GM18870 (cell line): ENCODE results near the gene KMT2C.

ENCODE experiments used
- ATAC-seq: cut with Tn5 transposase; IDR thresholded peaks from one replicate; pipeline ENCODE4 v1.9.1; 2021; ENCODE audit warnings: moderate library complexity; ENCODE audit not compliant: unreplicated experiment

Gene KMT2C

DNA sequence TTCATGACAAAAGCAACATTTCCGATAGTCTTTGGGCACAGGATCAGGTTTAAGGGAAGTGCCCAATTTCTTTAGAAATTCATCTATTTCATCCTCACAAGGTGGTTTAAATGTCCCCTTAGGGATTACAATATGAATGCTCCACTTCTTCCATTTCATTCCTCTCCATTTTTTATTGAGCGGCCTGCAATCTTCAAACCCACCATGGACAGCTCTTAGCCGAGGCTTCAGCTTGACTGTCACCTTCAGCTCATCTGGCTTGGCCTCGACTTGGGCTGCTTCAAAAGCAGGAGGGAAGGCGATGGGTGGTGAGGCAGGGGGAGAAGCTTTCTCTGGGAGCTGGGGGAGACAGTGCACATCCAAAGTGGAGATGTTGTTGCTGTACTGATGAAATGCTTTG is 287.1 kb downstream of the KMT2C start:
- no peak for ATAC-seq

DNA sequence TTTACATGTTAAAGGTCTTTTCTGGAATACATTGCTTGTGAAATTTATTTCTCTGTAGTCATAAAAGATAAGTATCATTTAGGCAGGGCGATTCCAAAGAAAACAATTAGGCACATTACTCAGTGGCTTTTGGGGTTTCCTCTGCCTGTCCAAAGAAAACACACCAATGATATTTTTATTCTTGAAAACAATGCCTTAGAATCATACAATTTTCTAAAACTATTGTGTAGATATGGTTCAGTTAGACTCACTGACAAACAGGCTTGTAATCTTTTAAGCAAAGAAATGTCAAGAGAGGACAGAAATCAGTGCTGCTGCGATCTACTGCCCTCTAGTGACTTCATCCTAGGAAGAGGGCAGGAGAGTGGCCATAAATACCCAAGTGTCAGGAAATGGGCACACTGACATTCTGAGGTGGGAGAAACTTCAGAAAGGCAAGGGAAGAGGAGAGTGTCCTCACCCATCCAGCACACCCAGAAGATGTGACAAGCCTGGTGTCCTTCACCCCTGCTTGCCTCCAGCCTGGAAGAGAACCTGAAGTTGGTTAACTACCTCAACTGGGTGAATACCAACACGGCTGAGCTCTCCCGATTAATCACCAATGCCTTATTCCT is 289.8 kb downstream of the KMT2C start:
- no peak for ATAC-seq

DNA sequence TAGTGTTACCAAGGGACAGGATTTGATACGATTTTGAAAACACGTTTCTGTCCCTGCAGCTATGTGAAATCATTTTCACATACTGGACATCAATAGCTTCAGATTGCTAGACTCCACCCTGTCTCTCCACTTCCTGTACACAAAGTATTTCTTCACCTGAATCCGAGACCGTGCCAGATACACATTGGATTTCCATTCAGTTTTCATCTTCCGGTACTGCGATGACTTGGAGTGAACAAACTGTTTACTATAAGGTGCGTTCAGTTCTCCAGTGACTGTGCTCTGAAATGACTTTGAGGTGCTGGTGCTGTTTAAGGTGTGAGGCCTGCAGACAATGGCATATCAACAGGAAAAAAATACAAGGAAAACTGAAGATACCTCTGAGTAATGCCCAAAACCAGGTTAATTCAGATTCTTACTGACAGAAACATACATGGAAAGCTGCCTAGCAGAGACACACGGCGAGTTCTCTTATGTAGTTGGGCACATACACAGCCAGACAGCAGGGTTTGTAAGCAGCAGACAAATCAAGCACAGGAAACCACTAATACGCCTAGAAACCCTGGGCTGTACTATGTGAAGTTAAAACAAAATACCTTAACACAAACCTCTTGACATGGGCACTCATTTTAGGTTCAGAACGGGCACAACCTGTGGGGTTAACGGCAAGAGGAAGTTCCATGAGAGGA is 291.1 kb downstream of the KMT2C start:
- no peak for ATAC-seq

DNA sequence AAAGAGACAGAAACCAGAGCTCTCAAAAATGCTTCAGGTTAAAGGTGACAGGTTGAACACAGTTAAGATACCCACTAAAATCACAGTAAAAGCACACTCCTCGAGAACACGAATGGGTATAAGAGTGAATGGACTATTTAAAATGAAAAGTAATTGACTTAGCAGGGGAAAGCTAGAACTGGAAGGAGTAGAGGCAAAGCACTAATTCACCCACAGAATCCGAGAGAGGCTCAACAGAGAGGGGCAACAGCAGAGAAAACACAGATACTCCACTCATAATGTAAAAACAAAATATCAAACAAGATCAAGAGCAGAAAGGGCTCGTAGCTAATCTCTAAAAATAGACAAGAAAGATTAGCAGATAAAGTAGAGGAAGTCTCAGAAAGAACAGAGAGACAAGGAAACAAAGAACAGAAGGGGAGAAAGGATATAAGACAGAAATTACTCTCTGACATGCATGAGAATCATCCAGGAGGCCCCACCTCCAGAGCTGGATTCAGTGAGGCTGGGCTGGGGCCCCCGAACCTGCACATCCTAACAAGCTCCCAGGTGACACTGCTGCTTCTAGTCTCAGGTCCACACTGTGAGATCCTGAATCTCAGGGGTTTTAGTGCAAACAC is 292.7 kb downstream of the KMT2C start:
- no peak for ATAC-seq

DNA sequence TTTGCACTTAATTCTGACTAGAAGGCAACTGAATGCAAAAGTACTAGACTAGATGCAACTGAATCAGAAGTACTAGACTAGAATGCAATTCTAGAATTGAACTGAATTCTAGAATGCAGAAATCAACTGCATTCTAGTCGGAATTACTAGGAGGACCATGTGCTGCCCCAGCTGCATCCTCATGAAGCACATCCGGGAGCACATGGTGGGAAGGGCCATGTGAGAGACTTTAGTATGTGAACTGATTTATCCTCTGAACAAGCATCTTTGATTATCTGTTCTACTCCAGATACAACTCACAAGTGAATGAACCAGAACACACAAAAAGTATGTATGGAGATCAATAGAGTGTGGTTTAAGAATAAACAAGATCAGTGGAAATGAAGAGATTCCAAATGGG is 295.2 kb downstream of the KMT2C start:
- no peak for ATAC-seq

DNA sequence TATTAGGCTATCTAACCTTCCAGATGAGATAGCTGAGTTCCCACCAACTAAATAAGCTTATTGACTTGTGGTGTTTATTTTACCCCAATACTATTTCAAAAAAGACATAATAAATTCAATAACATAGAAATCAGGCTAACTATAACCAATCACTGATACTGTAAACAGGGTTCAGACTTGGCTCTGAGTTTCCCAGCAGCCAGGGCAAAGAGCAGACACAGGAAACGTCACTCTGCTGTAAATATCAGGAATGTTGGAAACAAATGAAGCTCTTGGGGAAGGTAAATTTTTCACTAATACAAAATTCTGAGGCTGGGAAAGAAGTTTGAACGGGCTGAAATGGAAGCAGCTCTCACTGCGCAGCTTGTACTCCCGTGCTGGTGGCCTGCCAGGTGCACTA is 295.7 kb downstream of the KMT2C start:
- no peak for ATAC-seq

DNA sequence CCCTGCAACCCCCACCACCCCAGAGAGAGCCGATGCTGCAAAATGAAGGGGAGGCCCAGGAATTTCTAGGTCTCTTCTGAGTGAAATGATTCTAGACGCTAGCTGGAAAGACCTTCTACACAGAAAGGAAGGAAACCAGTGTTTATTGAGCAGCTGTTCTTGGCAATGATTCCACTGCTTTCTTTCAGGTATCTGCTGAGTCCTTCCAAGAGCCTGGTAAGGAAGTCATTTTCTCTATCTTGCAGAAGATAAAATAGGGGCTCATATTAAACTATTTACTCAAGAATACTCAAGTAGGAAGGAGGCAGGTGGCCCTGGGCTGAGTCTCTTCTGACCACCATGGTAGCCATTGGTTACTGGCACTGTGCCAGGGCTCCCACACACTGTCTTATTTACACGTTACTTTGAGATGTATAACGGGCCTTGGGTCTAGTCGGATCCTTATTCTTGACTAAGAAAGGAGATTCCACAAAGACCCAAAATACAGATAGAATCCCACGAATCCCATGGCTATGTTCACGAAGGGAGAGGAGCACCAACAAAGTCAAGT is 298.3 kb downstream of the KMT2C start:
- ATAC-seq, result no peak

DNA sequence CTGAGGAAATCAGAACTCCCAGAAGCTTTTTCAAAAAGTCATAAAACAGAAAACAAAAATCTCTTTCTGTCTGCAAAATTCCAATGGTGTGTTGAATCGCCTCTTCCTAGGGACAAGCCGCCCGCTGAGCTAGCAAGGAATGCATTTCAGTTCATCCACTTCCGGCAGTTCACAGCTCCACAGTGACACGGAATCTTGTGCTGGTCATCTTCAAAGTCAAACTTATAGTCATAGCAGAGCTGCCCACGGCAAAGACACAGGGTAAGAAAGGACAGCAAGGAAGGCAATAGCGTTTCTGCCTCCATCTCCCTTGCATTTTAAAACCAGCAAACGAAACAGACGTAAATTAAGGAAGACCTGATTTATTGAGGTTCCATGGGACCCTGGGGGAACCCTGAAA is 299.1 kb downstream of the KMT2C start:
- no peak for ATAC-seq

DNA sequence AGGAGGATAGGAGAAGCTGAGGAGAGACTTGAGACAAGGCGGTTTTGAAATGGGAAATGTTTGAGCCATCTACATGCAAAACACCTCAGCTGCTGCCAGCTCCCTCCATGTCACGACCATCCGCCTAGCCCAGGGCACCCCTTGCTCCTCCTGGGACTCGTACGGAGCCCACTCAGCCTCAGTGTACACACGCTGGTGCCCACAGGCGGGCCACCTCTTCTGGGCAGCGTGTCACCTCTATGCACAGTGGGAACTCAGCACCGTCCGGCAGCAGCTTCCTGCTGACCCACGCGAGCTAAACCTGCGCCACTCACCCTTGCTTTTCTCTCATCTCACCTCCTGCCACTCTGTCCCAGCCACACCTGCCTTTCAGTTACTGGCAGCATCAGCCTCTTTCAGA is 302.0 kb downstream of the KMT2C start:
- no peak for ATAC-seq

DNA sequence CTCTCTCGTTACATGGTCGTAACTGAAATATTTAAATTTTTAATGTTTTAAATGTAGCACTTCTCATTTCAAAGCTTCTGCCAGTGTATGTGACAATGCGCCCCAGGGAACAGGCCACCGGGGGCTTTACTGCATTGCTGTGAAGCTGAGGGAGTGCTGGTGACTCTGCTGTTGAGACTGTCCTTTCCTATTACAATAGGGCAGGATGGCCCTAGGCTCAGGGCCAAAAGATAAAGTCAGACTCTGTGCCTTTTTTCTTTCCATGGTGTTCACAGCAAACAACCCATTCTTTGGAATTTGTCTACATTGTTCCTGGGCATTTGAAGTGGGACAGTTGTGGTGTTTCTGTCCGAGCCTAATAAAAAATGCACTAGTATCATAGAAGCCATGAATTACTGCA is 303.0 kb downstream of the KMT2C start:
- no peak for ATAC-seq

DNA sequence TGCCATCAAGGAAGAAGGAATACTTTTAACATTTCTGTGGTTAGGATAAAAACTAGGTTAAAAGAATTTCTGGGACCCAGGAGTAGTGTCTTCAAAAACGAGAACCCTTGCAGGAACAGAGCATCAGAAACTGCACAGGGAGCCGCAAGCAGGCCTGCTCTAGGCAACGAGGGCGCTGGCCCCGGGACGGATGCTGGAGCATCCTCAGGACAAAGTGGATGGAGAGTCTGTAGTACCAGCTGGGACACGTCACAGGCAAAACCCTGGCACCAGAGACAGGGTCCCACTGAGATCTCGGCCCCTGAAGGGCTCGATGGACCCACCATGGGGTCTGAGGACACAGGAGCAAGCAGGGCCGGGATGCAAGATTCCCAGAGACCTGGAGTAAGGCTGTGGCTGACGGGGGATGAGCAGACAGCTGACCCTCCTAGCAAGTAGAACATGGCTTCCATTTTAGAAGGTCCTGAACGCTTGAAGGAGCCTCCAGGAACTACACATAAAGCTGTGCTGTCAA is 303.8 kb downstream of the KMT2C start:
- ATAC-seq, result no peak

DNA sequence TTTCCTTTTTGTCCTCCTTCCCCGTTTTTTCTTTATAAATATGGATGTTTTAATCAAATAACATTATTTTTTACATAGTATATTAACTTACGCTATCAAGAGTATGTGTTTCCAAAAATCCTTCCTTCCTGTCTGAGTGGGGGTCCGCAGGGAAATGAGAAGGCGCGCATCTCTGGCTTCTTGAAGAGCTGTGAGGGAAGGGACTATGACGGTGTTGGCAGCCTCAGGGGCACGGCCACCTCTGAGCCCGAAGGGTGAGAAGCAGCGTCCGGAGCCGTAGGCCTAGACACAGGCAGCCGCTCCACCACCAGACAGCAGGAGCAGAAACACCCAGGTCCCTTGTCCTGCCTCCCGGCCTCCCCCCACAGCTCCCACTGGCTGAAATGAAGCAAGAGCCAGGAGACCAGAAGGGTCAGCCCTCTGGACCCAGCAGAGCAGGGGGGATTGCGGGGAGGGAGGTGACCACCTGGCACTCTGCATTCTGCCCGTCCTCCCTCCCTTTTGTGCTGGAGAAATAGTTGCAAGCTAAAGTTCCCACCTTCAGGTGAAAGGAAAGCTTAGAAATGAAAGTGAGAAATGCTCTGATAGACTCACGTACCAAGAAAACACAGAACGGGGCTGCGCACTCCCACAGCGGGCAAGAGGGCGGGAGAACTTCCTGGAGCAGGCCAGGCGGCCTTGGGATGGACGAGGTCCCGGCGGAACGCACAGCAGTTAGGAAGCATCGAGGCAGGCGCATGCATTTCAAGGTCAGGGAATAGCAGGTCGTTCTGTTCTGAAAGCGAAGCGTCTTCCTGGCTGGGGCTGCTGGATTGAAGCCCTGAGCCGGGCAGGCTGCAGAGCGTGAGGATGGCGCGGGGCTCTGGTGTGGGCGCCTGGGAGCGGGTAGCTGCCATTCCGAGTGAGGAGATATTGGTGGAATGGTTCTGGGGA is 304.9 kb downstream of the KMT2C start:
- no peak for ATAC-seq

DNA sequence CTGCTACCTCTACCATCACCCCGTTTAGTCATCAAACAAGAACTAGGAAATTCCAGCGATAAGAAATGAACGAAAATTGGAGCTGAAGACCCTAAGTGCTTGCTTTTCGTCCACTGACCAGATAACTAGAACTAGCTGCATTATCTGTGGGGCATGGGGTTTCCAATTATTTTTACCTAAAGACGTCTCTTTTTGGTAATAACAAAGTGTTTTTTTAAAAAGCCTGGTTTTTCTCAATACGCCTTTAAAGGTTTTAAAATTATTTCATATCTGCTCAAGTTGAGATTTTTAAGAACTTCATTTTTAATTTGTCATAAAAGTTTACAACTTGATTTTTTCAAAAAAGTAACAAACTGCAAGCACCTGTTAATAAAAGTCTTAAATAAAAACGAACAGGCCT is 306.1 kb downstream of the KMT2C start:
- no peak for ATAC-seq

DNA sequence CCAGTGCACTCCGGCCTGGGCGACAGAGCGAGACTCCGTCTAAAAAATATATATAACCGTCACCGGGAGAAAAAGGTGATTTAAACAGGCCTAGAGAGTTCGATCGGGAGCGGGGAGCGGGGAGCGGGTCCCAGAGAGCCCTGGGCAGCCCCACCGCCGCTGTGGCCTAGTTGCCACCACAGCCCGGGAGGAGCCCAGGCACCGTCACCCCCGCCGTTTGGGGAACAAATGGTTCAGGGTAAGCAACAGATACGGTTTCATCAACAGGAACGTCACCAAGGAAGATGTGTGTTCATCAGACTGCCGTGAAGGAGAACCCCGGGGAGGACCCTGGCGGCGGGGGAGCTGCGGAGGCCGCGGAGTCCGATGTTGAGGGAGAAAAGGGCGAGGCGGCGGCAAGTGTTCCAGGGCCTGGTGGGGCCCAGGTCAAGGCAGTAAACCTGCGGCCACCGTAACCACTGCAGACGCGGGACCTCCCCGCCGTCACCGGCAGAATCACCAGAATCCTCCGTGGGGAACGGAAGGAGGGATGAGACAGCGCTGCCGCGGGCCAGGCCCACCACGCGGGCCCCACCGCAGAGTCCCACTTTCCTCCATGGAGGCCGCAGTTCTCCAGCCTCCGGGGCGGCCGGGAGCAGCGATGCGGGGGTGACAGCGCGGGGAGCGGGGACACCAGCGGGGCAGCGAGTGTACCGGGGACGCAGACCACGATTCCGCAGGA is 306.9 kb downstream of the KMT2C start:
- no peak for ATAC-seq

DNA sequence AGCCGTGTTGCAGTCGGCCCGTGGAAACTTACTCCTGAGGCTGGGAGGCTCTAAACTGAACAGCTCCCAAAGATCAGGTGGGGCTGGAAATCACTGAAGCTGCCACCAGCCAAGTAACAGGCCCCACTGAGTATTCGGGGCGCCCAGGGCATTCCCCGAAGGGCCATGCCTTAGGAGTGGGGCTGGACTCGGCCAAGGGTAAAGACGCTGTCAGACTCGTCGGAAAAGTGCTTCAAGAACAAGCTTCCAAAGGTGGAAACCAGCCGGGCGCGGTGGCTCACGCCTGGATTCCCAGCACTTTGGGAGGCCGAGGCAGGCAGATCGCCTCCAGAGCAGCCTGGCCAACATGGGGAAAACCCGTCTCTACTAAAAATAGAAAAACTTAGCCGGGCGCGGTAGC is 307.6 kb downstream of the KMT2C start:
- no peak for ATAC-seq

DNA sequence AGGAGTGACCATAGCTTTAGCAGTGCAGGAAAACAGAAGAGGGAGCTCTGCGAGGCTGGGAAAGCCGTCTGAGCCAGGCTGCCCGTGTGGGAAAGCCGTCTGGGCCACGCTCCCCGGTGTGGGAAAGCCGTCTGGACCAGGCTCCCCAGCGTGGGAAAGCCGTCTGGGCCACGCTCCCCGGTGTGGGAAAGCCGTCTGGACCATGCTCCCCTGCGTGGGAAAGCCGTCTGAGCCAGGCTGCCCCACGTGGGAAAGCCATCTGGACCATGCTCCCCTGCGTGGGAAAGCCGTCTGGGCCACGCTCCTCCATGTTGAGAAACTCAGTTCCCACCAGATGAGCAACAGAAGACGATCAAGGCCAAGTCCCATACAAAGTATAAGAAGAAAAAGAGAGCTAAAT is 308.6 kb downstream of the KMT2C start:
- ATAC-seq, result no peak

DNA sequence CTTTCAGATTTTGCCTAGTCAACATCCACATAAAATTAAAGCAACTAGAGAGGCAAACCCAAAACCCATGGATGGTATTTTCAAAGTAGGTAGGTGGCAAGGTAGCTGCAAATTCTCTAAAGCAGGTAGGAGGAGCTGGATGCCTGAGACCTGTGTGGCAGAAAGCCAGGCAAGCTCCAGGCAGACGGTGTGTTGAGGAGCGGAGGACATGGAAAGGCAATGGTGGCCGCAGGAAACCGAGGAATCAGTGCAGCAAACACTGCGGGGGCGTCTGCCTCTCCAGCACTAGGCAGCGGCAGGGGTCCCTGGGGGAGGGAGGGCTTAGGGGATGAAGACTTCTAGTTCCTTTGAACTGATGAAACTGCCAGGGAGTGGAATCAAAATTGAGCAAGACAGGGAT is 309.1 kb downstream of the KMT2C start:
- no peak for ATAC-seq

DNA sequence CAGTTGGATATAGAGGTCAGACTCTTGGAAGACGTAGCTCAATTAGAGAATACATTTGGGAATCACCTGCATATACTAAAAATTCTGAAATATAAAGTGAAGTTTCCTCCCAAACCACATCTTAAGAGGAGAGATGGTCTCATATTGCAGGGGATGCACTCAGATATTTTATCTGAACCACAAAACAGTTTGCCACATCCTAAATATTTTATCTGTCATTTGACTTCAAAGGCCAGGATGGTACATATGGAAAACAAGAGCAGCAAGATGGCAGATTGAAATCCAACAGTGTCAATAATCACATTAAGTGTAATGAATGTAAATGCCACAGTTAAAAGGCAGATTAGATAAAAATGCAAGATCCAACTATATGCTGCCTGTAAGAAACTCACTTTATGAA is 313.3 kb downstream of the KMT2C start:
- no peak for ATAC-seq

DNA sequence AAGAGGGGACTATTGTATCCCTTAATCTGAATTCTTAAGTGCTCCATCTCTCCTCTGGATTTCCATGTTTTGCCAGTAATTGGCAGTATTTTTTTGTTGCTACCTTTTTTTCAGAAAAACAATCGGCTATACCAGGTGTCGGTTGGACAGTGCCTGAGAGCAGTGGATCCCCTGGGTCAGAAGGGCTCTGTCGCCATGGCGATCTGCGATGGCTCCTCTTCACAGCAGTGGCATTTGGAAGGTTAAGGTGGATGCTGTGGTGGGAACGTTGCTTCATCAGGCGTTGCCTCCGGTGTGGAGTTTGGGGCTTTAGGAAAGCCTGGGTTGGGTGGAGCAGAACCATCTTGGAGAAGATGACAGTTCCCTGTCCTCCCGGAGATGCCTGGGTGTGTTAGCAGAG is 314.4 kb downstream of the KMT2C start:
- no peak for ATAC-seq

DNA sequence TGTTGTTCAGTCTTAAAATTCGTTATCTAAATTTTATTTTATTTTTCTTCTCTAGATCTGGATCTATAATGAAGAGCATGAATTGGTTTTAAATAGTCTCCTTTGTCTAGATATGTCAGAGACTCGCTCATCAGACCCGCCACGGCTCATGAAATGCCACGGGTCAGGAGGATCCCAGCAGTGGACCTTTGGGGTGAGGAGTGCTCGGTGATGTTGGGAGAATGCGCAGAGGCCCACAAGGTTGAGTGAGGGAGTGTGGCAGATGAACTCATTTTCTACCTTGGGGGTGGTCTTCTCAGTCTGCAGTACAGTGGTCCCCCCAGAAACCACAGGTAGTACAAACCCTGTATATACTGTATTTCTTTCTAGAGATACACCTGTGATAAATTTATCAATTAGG is 315.0 kb downstream of the KMT2C start:
- no peak for ATAC-seq
